Bone marrow (tissue), 2 donors: ENCODE data around the gene TWIST2.

ENCODE experiments used
- DNase-seq, 2 donors: peaks; one replicate each; lab custom pipeline; 2025; lab: John Stamatoyannopoulos, UW

TWIST2 gene

GRCh38 chr2:238873381-238873801 is 25.5 kb downstream of the TWIST2 start:
- no peak for DNase-seq

GRCh38 chr2:238873841-238874240 is 26.0 kb downstream of the TWIST2 start:
- DNase-seq, result no peak

GRCh38 chr2:238874330-238875050 is 26.6 kb downstream of the TWIST2 start:
- no peak for DNase-seq

GRCh38 chr2:238875101-238875470 is 27.2 kb downstream of the TWIST2 start:
- DNase-seq, result no peak

GRCh38 chr2:238875471-238876231 is 27.8 kb downstream of the TWIST2 start:
- no peak for DNase-seq

GRCh38 chr2:238876232-238876630 is 28.3 kb downstream of the TWIST2 start:
- DNase-seq, result no peak

GRCh38 chr2:238878051-238878735 is 30.3 kb downstream of the TWIST2 start:
- DNase-seq, result no peak

GRCh38 chr2:238879043-238879442 is 31.2 kb downstream of the TWIST2 start:
- DNase-seq, result no peak

- DNase-seq, result no peak
Measured at GRCh38 chr2:238879621-238880377, 31.9 kb downstream of the TWIST2 start.

- DNase-seq, result no peak
Measured at GRCh38 chr2:238881353-238882081, 33.6 kb downstream of the TWIST2 start.

GRCh38 chr2:238882082-238882755 is 34.3 kb downstream of the TWIST2 start:
- no peak for DNase-seq

GRCh38 chr2:238883421-238883901 is 35.6 kb downstream of the TWIST2 start:
- DNase-seq, result no peak

GRCh38 chr2:238884122-238884811 is 36.4 kb downstream of the TWIST2 start:
- no peak for DNase-seq

GRCh38 chr2:238884812-238885408 is 37.0 kb downstream of the TWIST2 start:
- no peak for DNase-seq

GRCh38 chr2:238886453-238887094 is 38.7 kb downstream of the TWIST2 start:
- no peak for DNase-seq

- no peak for DNase-seq
Measured at GRCh38 chr2:238887616-238888015, 39.7 kb downstream of the TWIST2 start.

- no peak for DNase-seq
Measured at GRCh38 chr2:238888781-238889180, 40.9 kb downstream of the TWIST2 start.

- no peak for DNase-seq
Measured at GRCh38 chr2:238890131-238890530, 42.2 kb downstream of the TWIST2 start.
